SHP77 treated with DMSO at 0.1 percent for 48 hours (cell line): ENCODE results near the gene INAFM1.

Experiments used
- DNase-seq: peaks from one replicate; lab custom pipeline; 2025; lab: John Stamatoyannopoulos, UW

The INAFM1 gene

DNA sequence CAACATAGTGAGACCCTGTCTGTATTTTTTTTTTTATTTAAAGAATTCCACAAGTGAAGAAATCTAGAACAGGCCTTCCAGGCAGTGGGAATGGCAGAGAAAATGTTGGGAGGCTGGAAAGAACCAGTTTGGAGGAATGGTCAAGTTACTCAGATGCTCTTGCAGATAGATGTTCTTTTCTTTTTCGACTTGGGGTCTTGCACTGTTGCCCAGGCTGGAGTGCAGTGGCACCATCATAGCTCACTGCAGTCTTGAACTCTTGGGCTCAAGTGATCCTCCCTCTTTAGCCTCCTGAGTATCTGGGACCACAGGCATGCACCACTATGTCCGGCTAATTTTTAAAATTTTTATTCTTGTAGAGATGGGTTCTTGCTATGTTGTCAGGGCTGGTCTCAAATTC lies 35.6 kb downstream of the INAFM1 start:
- DNase-seq = no peak

DNA sequence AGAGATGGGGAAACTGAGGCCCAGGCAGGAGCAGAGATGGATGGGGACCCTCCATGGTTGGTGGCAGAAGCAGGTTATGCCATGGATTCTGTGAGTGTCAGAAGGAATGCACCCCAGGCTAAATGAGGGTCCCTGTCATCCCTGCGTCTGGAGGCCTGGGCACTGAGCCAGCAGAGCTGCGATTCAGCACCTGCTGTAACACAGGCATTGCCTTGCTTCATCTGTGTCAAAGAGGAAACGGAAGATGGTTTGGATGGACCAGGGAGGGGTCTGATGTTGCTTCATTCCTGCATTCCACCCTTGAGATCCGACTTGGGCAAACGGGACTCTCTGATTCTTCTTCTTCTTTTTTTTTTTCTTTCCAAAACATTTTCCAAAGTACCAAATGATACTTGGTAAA lies 36.1 kb downstream of the INAFM1 start:
- peak; percentile 24 for DNase-seq

DNA sequence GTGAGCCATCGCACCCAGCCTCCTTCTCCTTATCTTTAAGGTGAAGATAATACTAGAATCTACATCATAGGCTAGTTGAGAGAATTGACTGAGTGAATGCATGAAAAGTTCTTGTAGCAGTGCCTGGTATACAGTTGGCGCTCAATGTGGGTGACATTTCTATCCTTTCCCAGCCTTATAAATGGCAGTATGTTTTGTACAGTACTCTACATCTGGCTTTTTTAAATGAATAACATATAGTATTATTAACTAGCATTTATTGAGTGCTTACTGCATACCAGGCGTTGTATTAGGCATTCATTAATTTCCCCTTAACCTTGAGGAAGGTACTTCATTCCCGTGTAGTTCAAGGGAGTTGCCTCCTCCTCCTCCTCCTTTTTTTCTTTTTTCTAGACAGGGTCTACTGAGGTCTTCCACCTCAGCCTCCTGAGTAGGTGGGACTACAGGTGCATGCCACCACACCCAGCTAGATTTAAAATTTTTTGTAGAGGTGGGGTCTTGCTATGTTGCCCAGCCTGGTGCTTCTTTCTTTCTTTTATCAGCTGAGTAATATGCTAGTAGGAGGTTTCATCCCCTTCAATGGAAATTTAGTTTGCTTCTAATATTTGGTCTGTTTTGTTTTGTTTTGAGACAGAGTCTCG lies 37.8 kb downstream of the INAFM1 start:
- no peak for DNase-seq

DNA sequence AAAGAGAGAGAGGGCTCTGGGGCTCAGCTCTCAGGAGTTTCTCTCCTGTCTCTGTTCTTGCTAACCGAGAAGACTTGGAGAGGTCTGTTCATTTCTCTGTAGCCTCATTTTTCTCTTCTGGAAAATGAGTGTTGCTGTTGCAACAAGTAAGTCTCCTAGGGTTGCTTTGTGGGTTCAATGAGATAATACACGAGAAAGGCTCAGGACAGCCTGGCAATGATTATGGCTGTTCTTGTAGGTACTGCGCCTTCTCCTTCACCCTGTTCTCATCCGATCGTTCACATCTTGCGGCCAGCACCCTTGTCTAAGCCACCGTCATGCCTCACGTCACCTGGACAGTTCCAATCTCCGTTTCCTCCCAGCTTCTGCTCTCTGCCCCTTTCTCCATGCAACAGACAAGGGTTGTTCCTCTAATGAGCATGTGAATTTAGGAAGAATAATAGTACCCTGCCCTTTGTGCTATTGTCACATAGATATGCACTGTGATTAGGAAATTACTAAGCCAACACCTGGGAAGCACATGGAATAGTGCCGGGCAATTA lies 39.1 kb downstream of the INAFM1 start:
- no peak for DNase-seq

DNA sequence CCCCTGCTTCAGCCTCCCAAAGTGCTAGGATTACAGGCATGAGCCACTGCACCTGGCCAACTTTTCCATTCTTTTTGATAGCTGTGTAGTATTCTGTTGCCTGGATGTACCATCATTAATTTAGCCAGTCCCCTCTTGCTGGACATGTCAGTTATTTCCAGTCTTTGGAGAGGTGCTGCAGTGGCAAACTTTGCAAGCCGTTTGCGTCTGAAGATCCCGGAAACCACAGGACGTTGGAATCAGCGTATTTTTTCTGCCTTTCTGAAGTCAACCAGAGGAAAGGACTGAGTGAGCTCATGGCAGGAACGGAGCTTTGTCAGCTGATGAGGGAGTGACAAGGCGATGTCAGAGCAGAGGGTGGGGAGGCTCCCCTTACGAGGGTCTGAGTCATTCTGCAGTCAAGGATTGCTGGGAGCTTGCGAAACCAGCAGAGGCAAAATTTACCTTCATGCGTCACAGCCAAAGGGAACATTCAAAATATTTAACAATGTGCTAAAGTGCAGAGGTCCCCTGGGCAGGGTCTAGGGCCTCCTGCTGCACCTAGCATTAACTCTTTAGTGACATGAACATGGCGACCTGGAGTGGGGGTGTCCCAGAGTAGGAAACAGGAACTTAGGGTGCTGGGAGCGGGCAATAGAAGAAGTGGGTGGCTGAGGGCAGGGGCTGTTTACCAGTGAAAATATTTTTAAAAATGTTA lies 40.6 kb downstream of the INAFM1 start:
- DNase-seq = no peak

DNA sequence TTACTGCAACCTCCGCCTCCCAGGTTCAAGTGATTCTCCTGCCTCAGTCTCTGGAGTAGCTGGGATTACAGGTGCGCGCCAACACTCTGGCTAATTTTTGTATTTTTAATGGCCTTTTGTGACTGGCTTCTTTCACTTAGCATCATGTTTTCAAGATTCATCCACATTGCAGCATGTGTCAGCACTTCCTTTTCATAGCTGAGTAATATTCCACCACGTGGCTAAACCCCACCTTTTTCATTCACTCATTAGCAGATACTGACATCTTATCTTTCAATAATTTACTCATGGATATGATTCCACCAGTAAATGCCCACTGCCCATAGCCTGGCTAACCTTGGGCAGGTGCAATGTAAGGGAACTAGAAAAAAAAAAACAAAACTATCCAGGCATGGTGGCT lies 41.8 kb downstream of the INAFM1 start:
- no peak for DNase-seq

DNA sequence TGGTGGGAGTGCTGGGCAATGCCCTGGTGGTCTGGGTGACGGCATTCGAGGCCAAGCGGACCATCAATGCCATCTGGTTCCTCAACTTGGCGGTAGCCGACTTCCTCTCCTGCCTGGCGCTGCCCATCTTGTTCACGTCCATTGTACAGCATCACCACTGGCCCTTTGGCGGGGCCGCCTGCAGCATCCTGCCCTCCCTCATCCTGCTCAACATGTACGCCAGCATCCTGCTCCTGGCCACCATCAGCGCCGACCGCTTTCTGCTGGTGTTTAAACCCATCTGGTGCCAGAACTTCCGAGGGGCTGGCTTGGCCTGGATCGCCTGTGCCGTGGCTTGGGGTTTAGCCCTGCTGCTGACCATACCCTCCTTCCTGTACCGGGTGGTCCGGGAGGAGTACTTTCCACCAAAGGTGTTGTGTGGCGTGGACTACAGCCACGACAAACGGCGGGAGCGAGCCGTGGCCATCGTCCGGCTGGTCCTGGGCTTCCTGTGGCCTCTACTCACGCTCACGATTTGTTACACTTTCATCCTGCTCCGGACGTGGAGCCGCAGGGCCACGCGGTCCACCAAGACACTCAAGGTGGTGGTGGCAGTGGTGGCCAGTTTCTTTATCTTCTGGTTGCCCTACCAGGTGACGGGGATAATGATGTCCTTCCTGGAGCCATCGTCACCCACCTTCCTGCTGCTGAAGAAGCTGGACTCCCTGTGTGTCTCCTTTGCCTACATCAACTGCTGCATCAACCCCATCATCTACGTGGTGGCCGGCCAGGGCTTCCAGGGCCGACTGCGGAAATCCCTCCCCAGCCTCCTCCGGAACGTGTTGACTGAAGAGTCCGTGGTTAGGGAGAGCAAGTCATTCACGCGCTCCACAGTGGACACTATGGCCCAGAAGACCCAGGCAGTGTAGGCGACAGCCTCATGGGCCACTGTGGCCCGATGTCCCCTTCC lies 45.5 kb downstream of the INAFM1 start:
- no peak for DNase-seq

DNA sequence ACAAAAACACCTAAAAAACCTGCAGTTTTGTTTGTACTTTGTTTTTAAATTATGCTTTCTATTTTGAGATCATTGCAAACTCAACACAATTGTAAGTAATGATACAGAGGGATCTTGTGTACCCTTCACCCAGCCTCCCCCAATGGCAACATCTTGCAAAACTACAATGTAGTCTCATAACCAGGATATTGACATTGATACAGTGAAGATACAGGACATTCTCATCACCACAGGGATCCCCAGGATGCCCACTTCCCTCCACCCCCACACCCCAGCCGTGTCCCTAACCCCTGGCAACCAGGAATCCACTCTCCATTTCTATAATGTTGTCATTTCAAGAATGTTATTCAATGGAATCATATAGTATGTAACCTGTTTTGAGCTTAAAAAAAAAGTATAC lies 46.9 kb downstream of the INAFM1 start:
- DNase-seq = no peak

DNA sequence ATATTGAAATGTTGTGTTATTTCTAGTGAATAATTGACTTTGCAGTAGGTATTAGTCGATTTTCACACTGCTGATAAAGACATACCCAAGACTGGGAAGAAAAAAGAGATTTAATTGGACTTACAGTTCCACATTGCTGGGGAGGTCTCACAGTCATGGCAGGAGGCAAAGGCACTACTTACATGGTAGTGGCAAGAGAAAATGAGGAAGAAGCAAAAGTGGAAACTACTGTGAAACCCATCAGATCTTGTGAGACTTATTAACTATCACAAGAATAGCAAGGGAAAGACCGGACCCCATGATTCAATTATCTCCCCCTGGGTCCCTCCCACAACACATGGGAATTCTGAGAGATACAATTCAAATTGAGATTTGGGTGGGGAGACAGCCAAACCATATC lies 47.4 kb downstream of the INAFM1 start:
- no peak for DNase-seq

DNA sequence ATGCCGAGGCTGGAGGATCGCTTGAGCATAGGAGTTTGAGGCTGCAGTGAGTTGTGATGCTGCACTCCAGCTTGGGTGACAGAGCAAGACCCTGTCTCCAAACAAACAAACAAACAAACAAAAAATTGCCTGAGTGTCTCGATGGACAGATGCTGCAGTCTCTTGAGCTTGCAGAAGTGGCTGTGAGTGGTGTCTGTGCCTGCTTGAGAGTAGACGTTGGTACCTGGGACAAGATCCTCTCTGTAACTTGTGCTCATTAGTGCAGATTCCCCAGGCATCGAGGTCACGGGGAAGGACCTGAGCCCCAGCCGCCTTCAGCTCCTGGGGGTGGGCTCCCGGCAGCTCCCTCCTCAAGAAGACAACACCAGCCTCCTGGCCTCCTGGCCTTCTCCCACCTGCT lies 48.7 kb downstream of the INAFM1 start:
- no peak for DNase-seq

DNA sequence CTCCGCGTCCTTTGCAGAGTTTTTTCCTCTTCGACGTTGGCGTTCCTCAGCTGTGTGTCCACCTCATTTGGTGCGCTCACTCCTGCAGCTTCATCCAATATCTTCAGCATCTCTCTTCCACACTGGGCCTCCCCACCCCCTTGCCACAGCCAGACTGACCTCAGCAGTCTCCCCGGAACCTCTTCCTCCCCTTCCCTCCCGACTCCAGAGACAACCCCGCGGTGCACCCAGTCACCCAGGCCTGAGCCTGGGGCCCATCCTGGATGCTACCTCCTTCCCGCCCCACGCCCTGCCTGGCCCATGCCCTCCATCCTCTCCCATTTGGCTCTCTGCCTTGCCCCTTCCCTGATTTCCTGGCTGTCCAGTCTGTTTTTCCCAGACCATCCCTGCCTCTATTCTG lies 49.2 kb downstream of the INAFM1 start:
- no peak for DNase-seq

DNA sequence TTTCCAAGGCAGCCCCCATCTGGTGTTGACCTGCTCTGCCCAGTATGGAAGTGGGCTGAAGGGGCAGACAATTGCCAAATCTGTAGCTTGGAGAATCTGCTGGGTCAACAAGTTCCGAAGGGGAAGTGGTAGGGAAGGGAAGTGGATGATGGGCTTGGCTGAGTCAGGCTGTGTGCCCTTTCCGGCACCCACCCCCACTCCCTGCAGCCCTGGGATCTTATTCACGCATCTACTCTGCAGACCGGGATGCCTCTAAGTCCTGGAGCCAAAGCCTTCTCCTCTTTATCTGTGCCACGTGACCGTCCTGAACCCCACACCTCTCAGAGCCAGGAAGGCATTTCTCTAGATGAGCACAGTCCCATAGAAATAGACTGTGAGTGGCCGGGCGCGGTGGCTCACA lies 49.8 kb downstream of the INAFM1 start:
- DNase-seq = no peak
